HFFc6 (cell line): ENCODE data around the gene ITGA7. TPM values are rescaled to one million over a fixed set of nuclear protein-coding genes. Genes with fewer than 3 reads are reported as not detected.
A peak's percentile ranks its signal among the peaks of the same experiment; 100 is the strongest.

Experiments
- DNase-seq: peaks from one replicate; pipeline ENCODE4 v3.0.0-alpha.2; 2018
- H3K27ac Mint-ChIP-seq: 2 replicates; pipeline ENCODE4 v1.8.0; 2020; ENCODE audit warnings: mild to moderate bottlenecking, mixed read lengths
- H3K27me3 Mint-ChIP-seq: 2 replicates; pipeline ENCODE4 v1.8.0; 2021; ENCODE audit warnings: mild to moderate bottlenecking, moderate library complexity, mixed read lengths; ENCODE audit not compliant: insufficient read depth
- H3K36me3 Mint-ChIP-seq: 2 replicates; pipeline ENCODE4 v1.8.0; 2021; ENCODE audit warnings: low read depth, mixed read lengths
- H3K4me1 Mint-ChIP-seq: 2 replicates; pipeline ENCODE4 v1.8.0; 2020; ENCODE audit warnings: low read depth, mixed read lengths
- H3K4me3 Mint-ChIP-seq: 2 replicates; pipeline ENCODE4 v1.8.0; 2020; ENCODE audit warnings: mild to moderate bottlenecking, moderate library complexity, mixed read lengths
- H3K9me3 Mint-ChIP-seq: 2 replicates; pipeline ENCODE4 v1.8.0; 2020; ENCODE audit warnings: mild to moderate bottlenecking, mixed read lengths
- CTCF ChIP-seq: fragments of 200-600 bp; sonication (generic); IDR thresholded peaks from 2 replicates; pipeline ENCODE4 v1.5.0; 2021; ENCODE audit warnings: antibody characterized with exemption, mild to moderate bottlenecking
- total RNA-seq, 6 experiments: library from RNA; stranded (reverse); fragmentation: NEBNext Ultra II Directional; extraction: Animal tissue kit (Norgen Biotek cat#: 25700); gene quantifications; 2 replicates in 1 of 6; 3 replicates in 5 of 6; pipeline ENCODE4 v1.2.3, GENCODE V29; 2021

The ITGA7 gene
- total RNA-seq, 6 experiments from 2014 or later: 0.95 to 2.3 (median 1.2) TPM

GRCh38 chr12:55746174-55746912 is 38.6 kb upstream of the ITGA7 start:
- Mint-ChIP-seq H3K27me3 (no peaks in the 10 kb centered on the region; the same call in none of the 2 replicates), H3K4me1 (peaks cover 46% of the 10 kb centered on the region), H3K4me3 (peak overlapping the region; percentile 24; the same call in 1 of the 2 replicates), H3K36me3 (no peaks in the 10 kb centered on the region), H3K27ac (peak overlapping the region; percentile 22), H3K9me3 (no peaks in the 10 kb centered on the region)
- DNase-seq: no peak
- no peak for TF ChIP-seq CTCF

GRCh38 chr12:55745361-55746173 is 37.9 kb upstream of the ITGA7 start:
- Mint-ChIP-seq H3K27ac (peak overlapping the region; percentile 44), H3K4me1 (peaks cover 46% of the 10 kb centered on the region), H3K4me3 (peak overlapping the region; percentile 87), H3K27me3 (no peaks in the 10 kb centered on the region; the same call in none of the 2 replicates), H3K9me3 (no peaks in the 10 kb centered on the region), H3K36me3 (no peaks in the 10 kb centered on the region)
- no peak for TF ChIP-seq CTCF
- DNase-seq: no peak

GRCh38 chr12:55744340-55745030 is 36.8 kb upstream of the ITGA7 start:
- Mint-ChIP-seq H3K4me1 (peaks cover 46% of the 10 kb centered on the region), H3K27ac (no peak overlapping the region)

GRCh38 chr12:55743406-55744339 is 36.0 kb upstream of the ITGA7 start:
- Mint-ChIP-seq H3K36me3 (no peaks in the 10 kb centered on the region), H3K9me3 (no peaks in the 10 kb centered on the region), H3K4me3 (peak overlapping the region; percentile 87), H3K27me3 (no peaks in the 10 kb centered on the region; the same call in none of the 2 replicates), H3K4me1 (peaks cover 46% of the 10 kb centered on the region), H3K27ac (peak overlapping the region; percentile 34; the same call in 1 of the 2 replicates)
- TF ChIP-seq CTCF: peak; percentile 34; the same call in 1 of the 2 replicates
- peak; percentile 65 for DNase-seq

More at GRCh38 chr12:55744340-55745030, 36.8 kb upstream of the ITGA7 start:
- H3K4me3 Mint-ChIP-seq: peak overlapping the region; percentile 87
- H3K9me3 Mint-ChIP-seq: no peaks in the 10 kb centered on the region
- H3K36me3 Mint-ChIP-seq: no peaks in the 10 kb centered on the region
- H3K27me3 Mint-ChIP-seq: no peaks in the 10 kb centered on the region; the same call in none of the 2 replicates
- DNase-seq: no peak
- no peak for TF ChIP-seq CTCF
